Keratinocyte (primary cell): ENCODE results near the gene FGF19. TPM values are rescaled to one million over a fixed set of nuclear protein-coding genes. Genes with fewer than 3 reads are reported as not detected.
A peak's percentile ranks its signal among the peaks of the same experiment; 100 is the strongest.

Experiments used
- DNase-seq: peaks from one replicate; pipeline ENCODE4 v3.0.0-alpha.2; 2011; ENCODE audit warnings: low read depth, missing footprints, low spot score
- FAIRE-seq: peaks from 2 replicates; lab custom pipeline; 2011; peaks lifted over from hg19 to GRCh38; lab: Jason Lieb, UNC
- H2AFZ ChIP-seq: 2 replicates; pipeline ENCODE4 v1.6.0; 2012; ENCODE audit warnings: low read length, control low read depth, inconsistent platforms; ENCODE audit not compliant: control insufficient read depth
- H3K27ac ChIP-seq: 2 replicates; pipeline ENCODE4 v1.5.1; 2011; ENCODE audit warnings: low read length; ENCODE audit not compliant: control insufficient read depth, insufficient read depth
- H3K27me3 ChIP-seq: 3 replicates; pipeline ENCODE4 v1.6.0; 2011; ENCODE audit warnings: low read length; ENCODE audit not compliant: control insufficient read depth, insufficient read depth; ENCODE audit errors: extremely low read depth
- H3K36me3 ChIP-seq, 2 experiments: 2 replicates in 1 of 2; 3 replicates in 1 of 2; pipeline ENCODE4 v1.5.1; 2011; ENCODE audit warnings: low read length in 2 of 2, mild to moderate bottlenecking in 1 of 2; ENCODE audit not compliant: control insufficient read depth in 2 of 2, insufficient read depth in 2 of 2; ENCODE audit errors: extremely low read depth in 1 of 2
- H3K4me1 ChIP-seq: 3 replicates; pipeline ENCODE4 v1.5.1; 2011; ENCODE audit warnings: low read length; ENCODE audit not compliant: control insufficient read depth, insufficient read depth; ENCODE audit errors: extremely low read depth
- H3K4me2 ChIP-seq: 3 replicates; pipeline ENCODE4 v1.6.0; 2011; ENCODE audit warnings: low read depth, low read length; ENCODE audit not compliant: control insufficient read depth, insufficient read depth; ENCODE audit errors: extremely low read depth
- H3K4me3 ChIP-seq, 3 experiments: fragments of 200-600 bp in 1 of 3; sonication (generic) in 1 of 3; 2 replicates in 2 of 3; 3 replicates in 1 of 3; pipeline ENCODE4 v1.5.1; 2011 to 2016; ENCODE audit warnings: low read length in 3 of 3, mild to moderate bottlenecking in 3 of 3, control low read depth in 2 of 3, inconsistent platforms in 1 of 3, low read depth in 1 of 3, mixed read lengths in 1 of 3, mixed run types in 1 of 3, moderate library complexity in 1 of 3; ENCODE audit not compliant: control insufficient read depth in 2 of 3, insufficient read depth in 2 of 3; ENCODE audit errors: extremely low read depth in 1 of 3
- H3K79me2 ChIP-seq: 2 replicates; pipeline ENCODE4 v1.6.0; 2012; ENCODE audit warnings: low read length; ENCODE audit not compliant: control insufficient read depth, insufficient read depth
- H3K9ac ChIP-seq: 3 replicates; pipeline ENCODE4 v1.6.0; 2011; ENCODE audit warnings: low read length; ENCODE audit not compliant: control insufficient read depth, insufficient read depth; ENCODE audit errors: extremely low read depth
- H3K9me1 ChIP-seq: 3 replicates; pipeline ENCODE4 v1.6.0; 2011; ENCODE audit warnings: low read length; ENCODE audit not compliant: control insufficient read depth, insufficient read depth; ENCODE audit errors: extremely low read depth
- H3K9me3 ChIP-seq: 2 replicates; pipeline ENCODE4 v1.5.1; 2012; ENCODE audit warnings: low read depth, low read length; ENCODE audit not compliant: control insufficient read depth
- H4K20me1 ChIP-seq: 3 replicates; pipeline ENCODE4 v1.6.0; 2011; ENCODE audit warnings: low read length; ENCODE audit not compliant: control insufficient read depth, insufficient read depth; ENCODE audit errors: extremely low read depth
- EZH2 ChIP-seq: IDR thresholded peaks from one replicate; pipeline ENCODE4 v1.6.1; 2012; ENCODE audit warnings: inconsistent platforms, mild to moderate bottlenecking, low read length, moderate library complexity
- dilution Hi-C: fragments of 300-500 bp; cut with MboI; formaldehyde crosslinking; loops from one replicate; pipeline ENCODE4 v1.7.0; 2020; ENCODE audit warnings: low sequenced_read_pairs; ENCODE audit not compliant: extremely low pct_ligation_motif_present
- polyA plus RNA-seq, 5 experiments: library from polyadenylated mRNA; depleted of rRNA in 3 of 5; stranded (reverse) in 3 of 5; stranded (forward) in 1 of 5; unstranded in 1 of 5; fragments of >200 nt; gene quantifications; 1 replicate in 1 of 5; 2 replicates in 3 of 5; 3 replicates in 1 of 5; pipeline versions ENCODE4 v1.2.1 to v1.2.3, GENCODE V29; 2011 to 2012; ENCODE audit warnings: missing spikeins in 2 of 5, low read depth in 1 of 5, low replicate concordance in 1 of 5
- TF ChIP-seq, protein P1 (sequence below), 3 experiments: IDR thresholded peaks in 1 of 3; conservative IDR thresholded peaks in 1 of 3; optimal IDR thresholded peaks in 1 of 3; 2 replicates in 2 of 3; 3 replicates in 1 of 3; pipeline versions ENCODE3 to v1.5.1; 2011; ENCODE audit warnings: low read length in 3 of 3, mild to moderate bottlenecking in 3 of 3, moderate library complexity in 2 of 3, control low read depth in 1 of 3, inconsistent platforms in 1 of 3; ENCODE audit not compliant: insufficient read depth in 2 of 3; ENCODE audit errors: extremely low read depth in 1 of 3

FGF19 gene
- polyA plus RNA-seq, 1 donor (not counting 4 experiments of a cell fraction or from before 2014, with no cell fraction given) = 0.08 TPM

DNA sequence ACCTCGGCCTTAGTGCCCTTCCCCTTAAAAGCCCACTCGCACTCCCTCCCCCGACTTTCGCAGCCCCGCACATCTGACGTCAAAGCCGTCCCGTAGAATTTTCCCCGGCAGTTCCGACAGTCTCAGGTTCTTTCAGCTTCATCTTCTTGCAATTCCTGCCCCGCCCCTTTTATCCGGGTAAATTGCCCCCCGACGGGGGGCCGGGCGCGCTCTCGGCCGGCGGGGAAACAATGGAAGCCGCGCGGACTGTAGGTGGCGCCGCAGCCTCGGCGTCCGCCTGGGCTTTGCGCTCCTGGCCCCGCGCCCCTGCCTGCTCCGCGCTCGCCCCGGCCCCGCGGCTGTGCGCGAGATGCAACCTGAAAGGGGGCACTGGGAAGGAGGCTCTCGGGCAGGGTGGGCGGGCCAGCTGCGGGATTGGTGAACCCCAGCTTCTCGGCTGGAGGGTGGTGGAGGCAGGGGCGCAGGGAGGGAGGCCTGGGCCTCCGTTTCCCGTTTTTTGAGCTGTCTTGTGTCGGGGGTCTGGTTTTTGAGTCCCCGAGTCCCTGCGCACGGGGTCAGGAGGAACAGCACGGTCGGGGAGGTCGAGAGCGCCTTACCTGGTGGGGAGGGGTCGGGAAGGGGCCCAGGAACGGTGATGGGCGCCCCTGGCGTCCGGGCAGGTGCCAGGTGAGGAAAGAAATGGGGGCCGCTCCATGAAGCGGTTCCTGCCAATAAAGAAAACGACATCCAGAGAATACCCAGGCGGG, 859 bp upstream of the FGF19 start:
- no peak overlapping the region for H3K9ac ChIP-seq
- H3K36me3 ChIP-seq = no peaks in the 10 kb centered on the region
- H3K9me1 ChIP-seq = no peaks in the 10 kb centered on the region
- DNase-seq (no peak), FAIRE-seq (no peak)
- no peaks in the 10 kb centered on the region for H4K20me1 ChIP-seq
- no peaks in the 10 kb centered on the region for H3K9me3 ChIP-seq
- no peak overlapping the region for H3K27ac ChIP-seq
- peak overlapping the region in 2 of 3 experiments; percentile 0 to 2 for H3K4me3 ChIP-seq
- H3K27me3 ChIP-seq = peaks cover 44% of the 10 kb centered on the region
- no peaks in the 10 kb centered on the region for H3K79me2 ChIP-seq
- peaks cover 15% of the 10 kb centered on the region for H3K4me1 ChIP-seq
- H3K4me2 ChIP-seq = peak overlapping the region; percentile 33
- dilution Hi-C loops = no loop called here
- H2AFZ ChIP-seq = no peak overlapping the region
- TF ChIP-seq, protein P1, sequence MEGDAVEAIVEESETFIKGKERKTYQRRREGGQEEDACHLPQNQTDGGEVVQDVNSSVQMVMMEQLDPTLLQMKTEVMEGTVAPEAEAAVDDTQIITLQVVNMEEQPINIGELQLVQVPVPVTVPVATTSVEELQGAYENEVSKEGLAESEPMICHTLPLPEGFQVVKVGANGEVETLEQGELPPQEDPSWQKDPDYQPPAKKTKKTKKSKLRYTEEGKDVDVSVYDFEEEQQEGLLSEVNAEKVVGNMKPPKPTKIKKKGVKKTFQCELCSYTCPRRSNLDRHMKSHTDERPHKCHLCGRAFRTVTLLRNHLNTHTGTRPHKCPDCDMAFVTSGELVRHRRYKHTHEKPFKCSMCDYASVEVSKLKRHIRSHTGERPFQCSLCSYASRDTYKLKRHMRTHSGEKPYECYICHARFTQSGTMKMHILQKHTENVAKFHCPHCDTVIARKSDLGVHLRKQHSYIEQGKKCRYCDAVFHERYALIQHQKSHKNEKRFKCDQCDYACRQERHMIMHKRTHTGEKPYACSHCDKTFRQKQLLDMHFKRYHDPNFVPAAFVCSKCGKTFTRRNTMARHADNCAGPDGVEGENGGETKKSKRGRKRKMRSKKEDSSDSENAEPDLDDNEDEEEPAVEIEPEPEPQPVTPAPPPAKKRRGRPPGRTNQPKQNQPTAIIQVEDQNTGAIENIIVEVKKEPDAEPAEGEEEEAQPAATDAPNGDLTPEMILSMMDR (optimal IDR thresholded peaks at IDR 0.05 in 1 of 3, IDR thresholded peaks at IDR 0.05 in 1 of 3, conservative IDR thresholded peaks at IDR 0.05 in 1 of 3; ENCODE audit: extremely low read depth in 1 of 3, insufficient read depth in 2 of 3, low read length in 3 of 3) = peak; percentile 45 to 84 (median 59)
- no peak for TF ChIP-seq EZH2

DNA sequence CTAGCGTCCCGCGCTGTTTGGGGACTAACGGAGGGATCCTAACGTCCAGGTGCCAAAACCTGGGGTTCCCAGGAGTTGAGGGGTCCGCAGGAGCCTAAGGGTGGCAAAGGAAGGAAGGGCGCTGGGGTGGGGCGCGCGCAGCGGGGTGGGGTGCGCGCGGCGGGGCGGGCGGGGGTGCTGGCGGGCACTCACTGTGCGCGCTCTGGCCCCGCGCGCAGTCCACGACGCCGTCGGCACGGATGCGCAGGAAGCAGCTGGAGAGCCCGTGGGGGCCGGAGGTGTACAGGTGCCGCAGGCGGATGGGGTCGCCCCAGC, 412 bp downstream of the FGF19 start:
- Histone ChIP-seq H3K4me3 (no peak overlapping the region), H3K9me1 (no peaks in the 10 kb centered on the region), H3K4me2 (no peak overlapping the region), H4K20me1 (no peaks in the 10 kb centered on the region), H3K9ac (no peak overlapping the region), H2AFZ (no peak overlapping the region), H3K36me3 (no peaks in the 10 kb centered on the region), H3K9me3 (no peaks in the 10 kb centered on the region), H3K27ac (no peak overlapping the region), H3K27me3 (peaks cover 50% of the 10 kb centered on the region), H3K79me2 (no peaks in the 10 kb centered on the region), H3K4me1 (peaks cover 15% of the 10 kb centered on the region)
- no peak for TF ChIP-seq EZH2
- dilution Hi-C loops = no loop called here
- FAIRE-seq (no peak), DNase-seq (no peak)
